OCI-LY7 (cell line): ENCODE results near the gene SEC22C.

Experiments used
- CTCF ChIP-seq: fragments of 200-600 bp; sonication (generic); conservative IDR thresholded peaks from 2 replicates; pipeline ENCODE4 v1.5.1; 2014; ENCODE audit warnings: mild to moderate bottlenecking, antibody characterized with exemption, low read length, moderate library complexity, mixed read lengths
- EZH2phosphoT487 ChIP-seq: fragments of 200-600 bp; sonication (generic); IDR thresholded peaks from 2 replicates; pipeline ENCODE4 v1.6.1; 2018; ENCODE audit warnings: low read depth, borderline replicate concordance, mild to moderate bottlenecking, mixed run types, antibody characterized with exemption, low read length, moderate library complexity, mixed read lengths

- no peak for TF ChIP-seq CTCF
- no peak for TF ChIP-seq EZH2phosphoT487
These were observed 79.1 kb downstream of the SEC22C start, which contains the start of gene VIPR1 for GRCh38 chr3:42502429-42503250.
